Activated CD8-positive, alpha-beta T cell treated with anti-CD3 and anti-CD28 coated beads, Interleukin-2, amount 10 ng/mL, durations not matched to agents 7 days and 5 days (primary cell): ENCODE data around the gene MAST4. TPM values are rescaled to one million over a fixed set of nuclear protein-coding genes. Genes with fewer than 3 reads are reported as not detected.

ENCODE experiments used
- ATAC-seq: fragments of 150-1000 bp; cut with Tn5 transposase; one replicate; pipeline ENCODE4 v1.10.0; 2021; ENCODE audit warnings: moderate library complexity
- CTCF ChIA-PET: fragments of 350-600 bp; sonication (Branson Sonifier 250); formaldehyde crosslinking; loops from one replicate; lab custom pipeline; 2021; ENCODE audit warnings: antibody characterized with exemption; lab: Charles Lee
- POLR2A ChIA-PET: fragments of 350-600 bp; sonication (Branson Sonifier 250); formaldehyde crosslinking; loops from one replicate; lab custom pipeline; 2021; ENCODE audit warnings: antibody characterized with exemption; lab: Charles Lee
- DNase-seq: peaks from one replicate; pipeline ENCODE4 v3.0.0-alpha.2; 2020
- H3K27ac Mint-ChIP-seq: one replicate; pipeline ENCODE4 v1.8.0; 2021; ENCODE audit warnings: mild to moderate bottlenecking, mixed read lengths
- H3K27me3 Mint-ChIP-seq: one replicate; pipeline ENCODE4 v1.8.0; 2021; ENCODE audit warnings: low read depth, mixed read lengths
- H3K36me3 Mint-ChIP-seq: one replicate; pipeline ENCODE4 v1.8.0; 2021; ENCODE audit warnings: low read depth, mixed read lengths
- H3K4me1 Mint-ChIP-seq: one replicate; pipeline ENCODE4 v1.8.0; 2021; ENCODE audit warnings: low read depth, mixed read lengths
- H3K4me3 Mint-ChIP-seq: one replicate; pipeline ENCODE4 v1.8.0; 2021; ENCODE audit warnings: mild to moderate bottlenecking, mixed read lengths
- H3K9me3 Mint-ChIP-seq: one replicate; pipeline ENCODE4 v1.8.0; 2022; ENCODE audit warnings: mixed read lengths; ENCODE audit not compliant: insufficient read depth
- total RNA-seq, 2 experiments: library from RNA; stranded (reverse); gene quantifications; one replicate each; pipeline ENCODE4 v1.2.3, GENCODE V29; 2021

MAST4 gene
- total RNA-seq, 2 experiments from 2014 or later = 5.5 to 7.1 TPM

GRCh38 chr5:66567474-66567873, 28.7 kb upstream of the MAST4 start:
- Mint-ChIP-seq H3K4me3 (no peak overlapping the region), H3K27ac (no peak overlapping the region), H3K36me3 (no peaks in the 10 kb centered on the region), H3K9me3 (no peaks in the 10 kb centered on the region), H3K27me3 (peaks cover 4% of the 10 kb centered on the region), H3K4me1 (peaks cover 9% of the 10 kb centered on the region)
- no peak for DNase-seq
- no peak for ATAC-seq
- CTCF ChIA-PET = no interaction called here
- POLR2A ChIA-PET = no interaction called here

- POLR2A ChIA-PET = no interaction called here
- Mint-ChIP-seq H3K36me3 (no peaks in the 10 kb centered on the region), H3K27ac (no peak overlapping the region), H3K4me1 (peaks cover 9% of the 10 kb centered on the region), H3K4me3 (no peak overlapping the region), H3K9me3 (no peaks in the 10 kb centered on the region), H3K27me3 (peaks cover 8% of the 10 kb centered on the region)
- CTCF ChIA-PET = no interaction called here
- ATAC-seq = no peak
- DNase-seq = no peak
Measured at GRCh38 chr5:66570201-66570600, 26.0 kb upstream of the MAST4 start.

GRCh38 chr5:66573733-66574132, 22.5 kb upstream of the MAST4 start:
- H3K9me3 Mint-ChIP-seq = no peaks in the 10 kb centered on the region
- H3K27me3 Mint-ChIP-seq = peaks cover 10% of the 10 kb centered on the region

GRCh38 chr5:66582499-66583165, 13.6 kb upstream of the MAST4 start:
- Mint-ChIP-seq H3K27ac (no peak overlapping the region), H3K36me3 (no peaks in the 10 kb centered on the region), H3K9me3 (no peaks in the 10 kb centered on the region), H3K4me1 (no peaks in the 10 kb centered on the region), H3K4me3 (no peak overlapping the region), H3K27me3 (peaks cover 27% of the 10 kb centered on the region)
- ChIA-PET CTCF (no interaction called here), POLR2A (no interaction called here)
- DNase-seq (no peak), ATAC-seq (no peak)

More at GRCh38 chr5:66573733-66574132, 22.5 kb upstream of the MAST4 start:
- Mint-ChIP-seq H3K27ac (no peak overlapping the region), H3K4me1 (peaks cover 2% of the 10 kb centered on the region), H3K36me3 (no peaks in the 10 kb centered on the region), H3K4me3 (no peak overlapping the region)
- DNase-seq (no peak), ATAC-seq (no peak)
- ChIA-PET CTCF (no interaction called here), POLR2A (no interaction called here)

- no peaks in the 10 kb centered on the region for H3K4me1 Mint-ChIP-seq
- no peaks in the 10 kb centered on the region for H3K9me3 Mint-ChIP-seq
- H3K36me3 Mint-ChIP-seq = no peaks in the 10 kb centered on the region
- no peak overlapping the region for H3K4me3 Mint-ChIP-seq
- peaks cover 32% of the 10 kb centered on the region for H3K27me3 Mint-ChIP-seq
- DNase-seq (no peak), ATAC-seq (no peak)
- ChIA-PET POLR2A (no interaction called here), CTCF (no interaction called here)
- no peak overlapping the region for H3K27ac Mint-ChIP-seq
Measured at GRCh38 chr5:66585291-66585690, 10.9 kb upstream of the MAST4 start.

- H3K4me1 Mint-ChIP-seq = no peaks in the 10 kb centered on the region
- no peak overlapping the region for H3K4me3 Mint-ChIP-seq
- ChIA-PET CTCF (no interaction called here), POLR2A (no interaction called here)
- H3K36me3 Mint-ChIP-seq = no peaks in the 10 kb centered on the region
- H3K27me3 Mint-ChIP-seq = peaks cover 35% of the 10 kb centered on the region
- no peak for ATAC-seq
- no peaks in the 10 kb centered on the region for H3K9me3 Mint-ChIP-seq
- H3K27ac Mint-ChIP-seq = no peak overlapping the region
- no peak for DNase-seq
Measured at GRCh38 chr5:66587771-66588170, 8.4 kb upstream of the MAST4 start.

- DNase-seq (no peak), ATAC-seq (peak; percentile 33)
- Mint-ChIP-seq H3K27me3 (peaks cover 67% of the 10 kb centered on the region), H3K9me3 (no peaks in the 10 kb centered on the region), H3K36me3 (no peaks in the 10 kb centered on the region), H3K27ac (no peak overlapping the region), H3K4me3 (peak overlapping the region; percentile 70), H3K4me1 (peaks cover 19% of the 10 kb centered on the region)
- ChIA-PET CTCF (no interaction called here), POLR2A (no interaction called here)
Measured at GRCh38 chr5:66596636-66597182, 516 bp downstream of the MAST4 start.

GRCh38 chr5:66597183-66597757, 1.1 kb downstream of the MAST4 start:
- no peaks in the 10 kb centered on the region for H3K9me3 Mint-ChIP-seq
- DNase-seq (no peak), ATAC-seq (no peak)
- no peaks in the 10 kb centered on the region for H3K36me3 Mint-ChIP-seq
- H3K4me3 Mint-ChIP-seq = peak overlapping the region; percentile 70
- no peak overlapping the region for H3K27ac Mint-ChIP-seq
- POLR2A ChIA-PET = no interaction called here
- peaks cover 62% of the 10 kb centered on the region for H3K27me3 Mint-ChIP-seq
- CTCF ChIA-PET = no interaction called here
- H3K4me1 Mint-ChIP-seq = peaks cover 19% of the 10 kb centered on the region

- no peak overlapping the region for H3K4me3 Mint-ChIP-seq
- POLR2A ChIA-PET = no interaction called here
Measured at GRCh38 chr5:66602621-66603020, 6.4 kb downstream of the MAST4 start.

GRCh38 chr5:66603164-66603563, 7.0 kb downstream of the MAST4 start:
- Mint-ChIP-seq H3K27me3 (peaks cover 59% of the 10 kb centered on the region), H3K36me3 (no peaks in the 10 kb centered on the region), H3K9me3 (no peaks in the 10 kb centered on the region), H3K4me3 (no peak overlapping the region), H3K27ac (no peak overlapping the region), H3K4me1 (peaks cover 4% of the 10 kb centered on the region)
- CTCF ChIA-PET = no interaction called here
- POLR2A ChIA-PET = no interaction called here
- no peak for ATAC-seq
- no peak for DNase-seq

More at GRCh38 chr5:66602621-66603020, 6.4 kb downstream of the MAST4 start:
- DNase-seq (no peak), ATAC-seq (no peak)
- H3K27ac Mint-ChIP-seq = no peak overlapping the region
- CTCF ChIA-PET = no interaction called here
- H3K27me3 Mint-ChIP-seq = peaks cover 64% of the 10 kb centered on the region
- H3K9me3 Mint-ChIP-seq = no peaks in the 10 kb centered on the region
- no peaks in the 10 kb centered on the region for H3K36me3 Mint-ChIP-seq
- peaks cover 6% of the 10 kb centered on the region for H3K4me1 Mint-ChIP-seq

GRCh38 chr5:66603881-66604280, 7.7 kb downstream of the MAST4 start:
- ChIA-PET CTCF (no interaction called here), POLR2A (no interaction called here)
- Mint-ChIP-seq H3K4me1 (peaks cover under 1% of the 10 kb centered on the region), H3K27me3 (peaks cover 55% of the 10 kb centered on the region), H3K36me3 (no peaks in the 10 kb centered on the region), H3K9me3 (no peaks in the 10 kb centered on the region), H3K27ac (no peak overlapping the region), H3K4me3 (no peak overlapping the region)
- ATAC-seq = no peak
- DNase-seq = no peak

- Mint-ChIP-seq H3K9me3 (no peaks in the 10 kb centered on the region), H3K27ac (no peak overlapping the region), H3K27me3 (peaks cover 42% of the 10 kb centered on the region), H3K4me1 (no peaks in the 10 kb centered on the region), H3K4me3 (no peak overlapping the region), H3K36me3 (no peaks in the 10 kb centered on the region)
- ATAC-seq (no peak), DNase-seq (no peak)
- POLR2A ChIA-PET = no interaction called here
- CTCF ChIA-PET = no interaction called here
Measured at GRCh38 chr5:66606713-66607112, 10.5 kb downstream of the MAST4 start.
